Measurements from ENCODE around the gene NRXN2. TPM values are rescaled to one million over a fixed set of nuclear protein-coding genes. Genes with fewer than 3 reads are reported as not detected.

NRXN2 gene
- total and polyA plus RNA-seq, 2 of the 13 experiments (the other 11 are each of a cell fraction or from before 2014, with no cell fraction given), result not detected

GRCh38 chr11:64607381-64607985, 115.5 kb downstream of the NRXN2 start (continued):
- no peak for TF ChIP-seq ZNF574 (CRISPR knock-in tag; IDR thresholded peaks at IDR 0.05)
- no peak for TF ChIP-seq ZNF703 (CRISPR knock-in tag; IDR thresholded peaks at IDR 0.05; ENCODE audit: borderline replicate concordance)
- TF ChIP-seq EHMT2 (IDR thresholded peaks at IDR 0.05; ENCODE audit: borderline replicate concordance, low read depth, low read length), result no peak
- no peak for TF ChIP-seq ZNF331 (CRISPR knock-in tag; IDR thresholded peaks at IDR 0.05)

- peaks cover 11% of the 10 kb centered on the region; the same call in 1 of the 2 replicates for H3K4me1 ChIP-seq (ENCODE audit: insufficient read depth, low read length)
- DNase-seq (ENCODE audit: low spot score) (no peak), FAIRE-seq (no peak), ATAC-seq (no peak)
- BruUV-seq (replicated peaks), result no TSS peak
- H3K27me3 ChIP-seq (ENCODE audit: control insufficient read depth in 1 of 2, insufficient read depth in 2 of 2, low read length in 2 of 2), result peaks cover 8 to 38% of the 10 kb centered on the region in 2 experiments; a peak in 3 of 5 replicates
- H3K79me2 ChIP-seq (ENCODE audit: insufficient read depth, low read length), result no peaks in the 10 kb centered on the region
- no peaks in the 10 kb centered on the region for H4K20me1 ChIP-seq (ENCODE audit: insufficient read depth, low read length)
- H3K27ac ChIP-seq (ENCODE audit: extremely low read length, insufficient read depth, low read length), result no peak overlapping the region
- ChIA-PET POLR2A (no interaction called here), CTCF (ENCODE audit: low intra/inter-chr PET ratio, low total read pairs) (no interaction called here)
- in situ Hi-C loops (cut with HindIII; ENCODE audit: extremely low pct_ligation_motif_present, low pct_unique_long_range_greater_than_20kb), result no loop called here
- 64% methylated on average over 23 of the region's 23 CpGs for WGBS (ENCODE audit: low lambda C conversion rate)
- no peak overlapping the region for H2AFZ ChIP-seq (ENCODE audit: low read length)
- intact Hi-C loops (cut with micrococcal nuclease; ENCODE audit: unreplicated experiment), result no loop called here
- no peak overlapping the region for H3K4me2 ChIP-seq (ENCODE audit: low read depth, low read length)
- H3K9me3 ChIP-seq (ENCODE audit: low read length), result no peaks in the 10 kb centered on the region
- H3K9ac ChIP-seq (ENCODE audit: insufficient read depth, low read depth, low read length), result no peak overlapping the region
- no peak overlapping the region for H3K4me3 ChIP-seq (replicated peaks in 1 of 3; ENCODE audit: insufficient read depth in 1 of 3, low read depth in 2 of 3, low read length in 3 of 3)
- no peak for TF ChIP-seq NFYB (CRISPR knock-in tag; IDR thresholded peaks at IDR 0.05)
- H3K36me3 ChIP-seq (replicated peaks in 1 of 2; ENCODE audit: control insufficient read depth in 1 of 2, insufficient read depth in 2 of 2, low read length in 2 of 2), result no peaks in the 10 kb centered on the region
Observed at GRCh38 chr11:64606796-64607380, 116.1 kb downstream of the NRXN2 start.
